HCT116 (cell line): ENCODE results near the gene TGDS. TPM values are rescaled to one million over a fixed set of nuclear protein-coding genes. Genes with fewer than 3 reads are reported as not detected.

ENCODE experiments used
- ATAC-seq: fragments of 200-7000 bp; cut with Tn5 transposase; 2 replicates; pipeline ENCODE4 v1.9.1; 2020; ENCODE audit warnings: mild to moderate bottlenecking, moderate library complexity
- BruUV-seq: library from RNA; stranded (reverse); fragments of 400-500 nt; replicated peaks from 2 replicates; lab custom pipeline; 2021; lab: Mats Ljungman, UMichigan
- CTCF ChIA-PET: fragments of 300-600 bp; sonication (Branson Sonifier 250); formaldehyde crosslinking; loops from one replicate; lab custom pipeline; 2021; ENCODE audit warnings: antibody characterized with exemption; lab: Charles Lee
- POLR2A ChIA-PET: fragments of 300-600, 350-600 bp; sonication (Branson Sonifier 250); formaldehyde crosslinking; loops from one replicate; lab custom pipeline; 2021; ENCODE audit warnings: antibody characterized with exemption; lab: Charles Lee
- RAD21 ChIA-PET, 2 experiments: fragments of 300-600 bp; sonication (Branson Sonifier 250); formaldehyde crosslinking; loops; one replicate each; lab custom pipeline; 2023; ENCODE audit warnings: low total read pairs in 2 of 2; ENCODE audit not compliant: uncharacterized antibody in 2 of 2, unreplicated experiment in 2 of 2, low non-redundant PET in 1 of 2; lab: Charles Lee
- DNase-seq: peaks from one replicate; pipeline ENCODE4 v3.0.0-alpha.2; 2010; ENCODE audit warnings: low read depth, low spot score
- H2AFZ ChIP-seq: fragments of 200-600 bp; shearing (Covaris generic), sonication (generic); 2 replicates; pipeline ENCODE4 v1.6.1; 2017; ENCODE audit warnings: low read depth, mixed run types, mixed read lengths, antibody characterized with exemption, low read length; ENCODE audit not compliant: poor library complexity, severe bottlenecking
- H3K27ac ChIP-seq: 2 replicates; pipeline ENCODE4 v1.5.1; 2012; ENCODE audit warnings: low read depth, low read length
- H3K27me3 ChIP-seq: fragments of 200-600 bp; sonication (generic); 2 replicates; pipeline ENCODE4 v1.6.1; 2016; ENCODE audit warnings: mixed run types, low read length, mixed read lengths; ENCODE audit not compliant: insufficient read depth
- H3K36me3 ChIP-seq, 2 experiments: fragments of 200-500 bp in 1 of 2; fragments of 200-600 bp in 1 of 2; sonication (Bioruptor generic) in 1 of 2; sonication (generic) in 1 of 2; 2 replicates each; pipeline versions ENCODE4 v1.5.1 to v1.6.1; 2014 to 2016; ENCODE audit warnings: low read length in 2 of 2, inconsistent platforms in 1 of 2, mixed read lengths in 1 of 2, mixed run types in 1 of 2; ENCODE audit not compliant: insufficient read depth in 2 of 2, control insufficient read depth in 1 of 2
- H3K4me1 ChIP-seq, 2 experiments: fragments of 200-600 bp in 1 of 2; sonication (generic) in 1 of 2; 2 replicates each; pipeline versions ENCODE4 v1.5.1 to v1.6.1; 2012 to 2017; ENCODE audit warnings: low read length in 2 of 2, inconsistent platforms in 1 of 2, mild to moderate bottlenecking in 1 of 2, mixed read lengths in 1 of 2, mixed run types in 1 of 2, moderate library complexity in 1 of 2; ENCODE audit not compliant: insufficient read depth in 2 of 2, control insufficient read depth in 1 of 2
- H3K4me2 ChIP-seq: fragments of 200-600 bp; sonication (generic); 2 replicates; pipeline ENCODE4 v1.6.1; 2017; ENCODE audit warnings: mixed run types, low read length, mixed read lengths
- H3K4me3 ChIP-seq, 2 experiments: fragments of 200-600 bp in 1 of 2; sonication (generic) in 1 of 2; replicated peaks in 1 of 2; 2 replicates each; pipeline ENCODE4 v1.5.1; 2011 to 2016; ENCODE audit warnings: low read length in 2 of 2, control low read depth in 1 of 2, low read depth in 1 of 2, mild to moderate bottlenecking in 1 of 2, mixed read lengths in 1 of 2, mixed run types in 1 of 2
- H3K79me2 ChIP-seq: fragments of 200-600 bp; sonication (generic); 2 replicates; pipeline ENCODE4 v1.6.1; 2017; ENCODE audit warnings: mild to moderate bottlenecking, mixed run types, low read length, moderate library complexity, mixed read lengths; ENCODE audit not compliant: insufficient read depth
- H3K9ac ChIP-seq: fragments of 200-600 bp; sonication (generic); 2 replicates; pipeline ENCODE4 v1.6.1; 2016; ENCODE audit warnings: low read length, mixed read lengths
- H3K9me2 ChIP-seq: fragments of 200-600 bp; sonication (generic), shearing (Covaris generic); 2 replicates; pipeline ENCODE4 v1.6.1; 2017; ENCODE audit warnings: mixed run types, mild to moderate bottlenecking, moderate library complexity; ENCODE audit not compliant: insufficient read depth
- H3K9me3 ChIP-seq, 2 experiments: fragments of 200-500 bp in 1 of 2; fragments of 200-600 bp in 1 of 2; sonication (Bioruptor generic) in 1 of 2; sonication (generic) in 1 of 2; 2 replicates each; pipeline ENCODE4 v1.6.1; 2014 to 2017; ENCODE audit warnings: low read length in 2 of 2, mixed read lengths in 2 of 2, inconsistent platforms in 1 of 2, low read depth in 1 of 2, mild to moderate bottlenecking in 1 of 2, mixed run types in 1 of 2, moderate library complexity in 1 of 2; ENCODE audit not compliant: control insufficient read depth in 1 of 2, insufficient read depth in 1 of 2
- H4K20me1 ChIP-seq: fragments of 200-600 bp; sonication (generic), shearing (Covaris generic); 2 replicates; pipeline ENCODE4 v1.6.1; 2017; ENCODE audit warnings: mixed run types, mild to moderate bottlenecking, moderate library complexity; ENCODE audit not compliant: insufficient read depth
- CBX3 ChIP-seq: IDR thresholded peaks from 2 replicates; pipeline ENCODE4 v1.6.1; 2012; ENCODE audit warnings: low read depth
- CEBPB ChIP-seq: IDR thresholded peaks from 2 replicates; pipeline ENCODE4 v1.6.1; 2012; ENCODE audit warnings: low read depth
- FOSL1 ChIP-seq: IDR thresholded peaks from 2 replicates; pipeline ENCODE4 v1.6.1; 2012; ENCODE audit warnings: low read depth
- POLR2A ChIP-seq: IDR thresholded peaks from 2 replicates; pipeline ENCODE4 v1.7.0; 2011; ENCODE audit warnings: borderline replicate concordance; ENCODE audit not compliant: insufficient read depth, insufficient read length; ENCODE audit errors: extremely low read depth
- POLR2AphosphoS5 ChIP-seq: IDR thresholded peaks from 2 replicates; pipeline ENCODE4 v1.6.1; 2011; ENCODE audit warnings: mild to moderate bottlenecking, low read depth, low read length, moderate library complexity
- SRF ChIP-seq: IDR thresholded peaks from 2 replicates; pipeline ENCODE4 v1.6.1; 2012; ENCODE audit warnings: low read depth
- TCF7L2 ChIP-seq: IDR thresholded peaks from 2 replicates; pipeline ENCODE4 v1.7.0; 2011; ENCODE audit warnings: borderline replicate concordance, inconsistent platforms; ENCODE audit not compliant: insufficient read depth, insufficient read length; ENCODE audit errors: extremely low read depth
- YY1 ChIP-seq: IDR thresholded peaks from 2 replicates; pipeline ENCODE4 v1.6.1; 2011; ENCODE audit warnings: low read length, low read depth, moderate library complexity, mild to moderate bottlenecking; ENCODE audit not compliant: insufficient replicate concordance; ENCODE audit errors: extremely low read depth
- intact Hi-C: fragments of 100-400 bp; cut with micrococcal nuclease; formaldehyde crosslinking; loops from 2 replicates; pipeline ENCODE4 v1.10.0; 2022
- total RNA-seq: library from RNA; stranded (reverse); gene quantifications from one replicate; pipeline ENCODE4 v1.2.1, GENCODE V29; 2021; ENCODE audit not compliant: unreplicated experiment
- TF ChIP-seq, protein P1 (sequence below): IDR thresholded peaks from 2 replicates; pipeline ENCODE4 v1.6.1; 2012
- TF ChIP-seq, protein P2 (sequence below): IDR thresholded peaks from 2 replicates; pipeline ENCODE4 v1.6.1; 2011; ENCODE audit warnings: mild to moderate bottlenecking, low read length, moderate library complexity; ENCODE audit not compliant: insufficient replicate concordance; ENCODE audit errors: extremely low read depth

The TGDS gene
- total RNA-seq, 1 experiment from 2014 or later, result 16.9 TPM

DNA sequence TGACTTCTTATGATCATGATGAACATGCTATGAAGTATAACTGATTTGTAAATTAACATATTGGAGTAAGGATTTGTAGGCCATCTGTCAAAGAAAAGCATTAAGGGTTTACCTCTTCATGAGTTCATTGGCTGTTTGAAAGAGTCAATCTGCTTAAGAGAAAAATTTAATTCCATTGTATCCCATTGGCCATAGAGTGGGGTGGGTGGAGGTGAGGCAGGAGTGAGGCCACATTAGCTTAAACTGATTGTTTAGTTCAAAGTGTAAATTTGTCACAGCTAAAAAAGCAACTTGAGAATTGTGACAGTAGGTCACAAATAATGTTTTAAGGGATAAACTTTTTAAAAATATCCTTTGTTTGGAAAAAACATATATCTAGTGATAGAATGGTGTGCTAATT lies 17.1 kb upstream of the TGDS start:
- Histone ChIP-seq H3K9me3 (no peaks in the 10 kb centered on the region), H3K36me3 (peaks cover 3 to 10% of the 10 kb centered on the region in 2 experiments; a peak in 1 of 4 replicates), H3K27me3 (no peaks in the 10 kb centered on the region), H3K4me3 (no peak overlapping the region), H3K4me1 (no peaks in the 10 kb centered on the region), H3K9me2 (no peaks in the 10 kb centered on the region), H3K4me2 (no peak overlapping the region), H3K27ac (no peak overlapping the region), H3K79me2 (peaks cover 4% of the 10 kb centered on the region; the same call in 1 of the 2 replicates), H3K9ac (no peak overlapping the region), H4K20me1 (peaks cover 4% of the 10 kb centered on the region; the same call in 1 of the 2 replicates), H2AFZ (no peak overlapping the region)
- no TSS peak for BruUV-seq
- ATAC-seq (no peak), DNase-seq (no peak)
- CTCF ChIA-PET, result interaction anchor here (1.2 kb wide), 1 partner anchor 178 kb away, joined by 5 read pairs; no protein-coding TSS in a partner anchor
- POLR2A ChIA-PET, result no interaction called here
- TF ChIP-seq CBX3 (no peak), FOSL1 (no peak), SRF (no peak), POLR2A (no peak), CEBPB (no peak), YY1 (no peak), POLR2AphosphoS5 (no peak), TCF7L2 (no peak)
- TF ChIP-seq, protein P1, sequence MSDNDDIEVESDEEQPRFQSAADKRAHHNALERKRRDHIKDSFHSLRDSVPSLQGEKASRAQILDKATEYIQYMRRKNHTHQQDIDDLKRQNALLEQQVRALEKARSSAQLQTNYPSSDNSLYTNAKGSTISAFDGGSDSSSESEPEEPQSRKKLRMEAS, result no peak
- TF ChIP-seq, protein P2, sequence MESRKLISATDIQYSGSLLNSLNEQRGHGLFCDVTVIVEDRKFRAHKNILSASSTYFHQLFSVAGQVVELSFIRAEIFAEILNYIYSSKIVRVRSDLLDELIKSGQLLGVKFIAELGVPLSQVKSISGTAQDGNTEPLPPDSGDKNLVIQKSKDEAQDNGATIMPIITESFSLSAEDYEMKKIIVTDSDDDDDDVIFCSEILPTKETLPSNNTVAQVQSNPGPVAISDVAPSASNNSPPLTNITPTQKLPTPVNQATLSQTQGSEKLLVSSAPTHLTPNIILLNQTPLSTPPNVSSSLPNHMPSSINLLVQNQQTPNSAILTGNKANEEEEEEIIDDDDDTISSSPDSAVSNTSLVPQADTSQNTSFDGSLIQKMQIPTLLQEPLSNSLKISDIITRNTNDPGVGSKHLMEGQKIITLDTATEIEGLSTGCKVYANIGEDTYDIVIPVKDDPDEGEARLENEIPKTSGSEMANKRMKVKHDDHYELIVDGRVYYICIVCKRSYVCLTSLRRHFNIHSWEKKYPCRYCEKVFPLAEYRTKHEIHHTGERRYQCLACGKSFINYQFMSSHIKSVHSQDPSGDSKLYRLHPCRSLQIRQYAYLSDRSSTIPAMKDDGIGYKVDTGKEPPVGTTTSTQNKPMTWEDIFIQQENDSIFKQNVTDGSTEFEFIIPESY, result no peak
- intact Hi-C loops, result no loop called here
- RAD21 ChIA-PET, result no interaction called here
